ENCODE measurements around the gene NENF.
"Not testable (repeated sequence)": the region's sequence is repeated elsewhere in the genome, so short reads cannot be mapped to it uniquely, and the experiment has no call there.

NENF gene

GRCh38 chr1:212460376-212460775 is 27.7 kb downstream of the NENF start:
- DNase-seq (ENCODE audit: low read depth), result no peak

GRCh38 chr1:212461916-212462660 is 29.4 kb downstream of the NENF start:
- DNase-seq (ENCODE audit: low read depth), result no peak

- no peak for DNase-seq (ENCODE audit: low read depth)
Measured at GRCh38 chr1:212463565-212464285, 31.0 kb downstream of the NENF start.

GRCh38 chr1:212465311-212465710 is 32.6 kb downstream of the NENF start:
- no peak for DNase-seq (ENCODE audit: low read depth)

GRCh38 chr1:212466437-212466836 is 33.7 kb downstream of the NENF start:
- no peak for DNase-seq (ENCODE audit: low read depth)

GRCh38 chr1:212466898-212467650 is 34.4 kb downstream of the NENF start:
- DNase-seq (ENCODE audit: low read depth), result no peak

- DNase-seq (ENCODE audit: low read depth), result no peak
Measured at GRCh38 chr1:212467843-212468482, 35.2 kb downstream of the NENF start.

- peak; percentile 97 for DNase-seq (ENCODE audit: low read depth)
Measured at GRCh38 chr1:212470059-212470458, 37.3 kb downstream of the NENF start.

GRCh38 chr1:212471286-212471685 is 38.6 kb downstream of the NENF start:
- no peak for DNase-seq (ENCODE audit: low read depth)

GRCh38 chr1:212471891-212472675 is 39.4 kb downstream of the NENF start:
- no peak for DNase-seq (ENCODE audit: low read depth)

GRCh38 chr1:212473729-212474128 is 41.0 kb downstream of the NENF start:
- no peak for DNase-seq (ENCODE audit: low read depth)

GRCh38 chr1:212475151-212475550 is 42.4 kb downstream of the NENF start:
- DNase-seq (ENCODE audit: low read depth), result no peak

- DNase-seq (ENCODE audit: low read depth), result not testable (repeated sequence)
Measured at GRCh38 chr1:212475831-212476230, 43.1 kb downstream of the NENF start.

GRCh38 chr1:212477014-212477679 is 44.4 kb downstream of the NENF start:
- DNase-seq (ENCODE audit: low read depth), result peak; percentile 73

- DNase-seq (ENCODE audit: low read depth), result no peak
Measured at GRCh38 chr1:212477680-212478466, 45.2 kb downstream of the NENF start.

- DNase-seq (ENCODE audit: low read depth), result no peak
Measured at GRCh38 chr1:212478467-212479025, 45.8 kb downstream of the NENF start.

- no peak for DNase-seq (ENCODE audit: low read depth)
Measured at GRCh38 chr1:212479188-212479587, 46.5 kb downstream of the NENF start.

GRCh38 chr1:212480711-212481437 is 48.2 kb downstream of the NENF start:
- DNase-seq (ENCODE audit: low read depth), result not testable (repeated sequence)

- no peak for DNase-seq (ENCODE audit: low read depth)
Measured at GRCh38 chr1:212481438-212481767, 48.7 kb downstream of the NENF start.

Measured in GM04504 (cell line).